GM19328 (cell line): ENCODE data around the gene SLC16A8.
"Not testable (repeated sequence)": the region's sequence is repeated elsewhere in the genome, so short reads cannot be mapped to it uniquely, and the experiment has no call there.

Experiments
- ATAC-seq: cut with Tn5 transposase; IDR thresholded peaks from one replicate; pipeline ENCODE4 v1.9.1; 2021; ENCODE audit warnings: mild to moderate bottlenecking, moderate library complexity; ENCODE audit not compliant: unreplicated experiment

SLC16A8 gene

DNA sequence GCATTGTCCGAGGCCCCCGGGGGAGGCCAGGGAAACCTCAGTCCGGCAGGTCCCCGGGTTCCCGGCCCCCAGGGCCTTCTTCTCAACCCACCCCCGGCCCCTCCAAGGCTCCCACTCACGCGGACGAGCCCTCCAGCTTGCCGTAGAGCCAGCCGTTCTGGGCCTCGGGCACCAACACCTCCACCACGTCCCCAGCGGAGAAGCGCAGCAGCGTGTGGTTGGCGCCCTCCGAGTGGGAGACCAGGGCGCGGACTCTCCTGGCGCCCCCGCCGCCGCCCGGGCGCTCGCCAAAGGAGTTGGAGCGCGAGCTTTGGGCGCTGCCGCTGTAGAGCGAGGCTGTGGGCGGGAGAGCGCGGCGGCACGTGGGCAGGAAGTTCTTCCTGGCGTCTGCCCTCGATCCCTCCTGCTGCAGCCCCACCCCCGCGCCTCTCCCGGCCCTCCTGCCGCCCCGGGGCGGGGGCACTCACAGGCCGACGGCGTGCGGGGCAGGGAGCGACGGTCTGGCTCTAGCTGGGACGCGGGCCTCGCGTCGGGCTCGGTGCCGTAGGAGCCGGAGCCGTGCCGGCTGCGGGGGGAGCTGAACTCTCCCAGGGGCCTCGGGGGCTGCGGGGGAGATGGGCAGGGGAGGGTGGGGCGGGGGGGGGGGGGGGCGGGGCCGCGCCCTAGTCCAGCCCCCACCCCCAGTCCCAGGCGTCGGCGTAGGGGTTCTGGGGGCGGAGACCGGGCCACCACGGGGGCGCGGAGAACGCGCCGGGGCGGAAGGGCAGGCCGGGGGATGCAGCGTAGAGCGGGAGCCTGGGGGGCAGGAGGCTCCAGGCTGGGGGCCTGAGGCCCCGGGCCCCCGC lies 4.9 kb upstream of the SLC16A8 start:
- no peak for ATAC-seq

DNA sequence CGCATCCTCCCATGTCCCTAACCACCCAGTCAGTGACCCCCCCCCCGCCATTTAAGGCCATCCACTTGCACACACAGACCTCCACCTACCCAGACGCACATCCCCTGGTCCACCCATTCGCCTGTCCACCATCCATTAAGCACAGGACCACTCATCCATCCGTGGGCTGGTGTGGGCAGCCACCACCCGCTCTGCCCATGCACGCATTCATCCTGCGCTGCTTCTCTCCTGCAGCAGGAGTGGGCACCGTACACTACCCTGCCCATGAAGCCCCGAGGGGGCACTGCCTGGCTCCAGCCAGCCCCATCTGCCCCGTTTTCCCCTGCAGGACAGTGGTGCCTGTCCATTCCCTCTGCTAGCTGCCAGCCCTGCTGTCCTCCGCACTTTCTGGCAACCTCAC lies 3.9 kb upstream of the SLC16A8 start:
- no peak for ATAC-seq

DNA sequence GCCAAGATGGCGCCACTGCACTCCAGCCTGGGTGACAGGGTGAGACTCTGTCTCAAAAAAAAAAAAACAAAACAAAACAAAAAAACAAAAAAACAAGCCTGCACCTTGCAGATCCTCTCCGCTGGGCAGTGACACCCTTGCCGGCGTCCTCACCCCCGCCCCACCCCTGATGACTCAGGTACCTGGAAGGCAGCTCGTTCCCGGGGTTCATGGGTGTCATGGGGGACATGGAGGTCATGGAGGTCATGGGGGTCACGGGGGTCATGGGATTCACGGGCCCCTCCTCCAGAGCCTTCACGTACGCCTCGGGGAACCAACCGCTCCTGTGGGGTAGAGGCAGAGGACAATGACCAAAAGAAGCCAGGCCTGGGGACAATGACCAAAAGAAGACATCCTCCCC lies 3.0 kb upstream of the SLC16A8 start:
- no peak for ATAC-seq

DNA sequence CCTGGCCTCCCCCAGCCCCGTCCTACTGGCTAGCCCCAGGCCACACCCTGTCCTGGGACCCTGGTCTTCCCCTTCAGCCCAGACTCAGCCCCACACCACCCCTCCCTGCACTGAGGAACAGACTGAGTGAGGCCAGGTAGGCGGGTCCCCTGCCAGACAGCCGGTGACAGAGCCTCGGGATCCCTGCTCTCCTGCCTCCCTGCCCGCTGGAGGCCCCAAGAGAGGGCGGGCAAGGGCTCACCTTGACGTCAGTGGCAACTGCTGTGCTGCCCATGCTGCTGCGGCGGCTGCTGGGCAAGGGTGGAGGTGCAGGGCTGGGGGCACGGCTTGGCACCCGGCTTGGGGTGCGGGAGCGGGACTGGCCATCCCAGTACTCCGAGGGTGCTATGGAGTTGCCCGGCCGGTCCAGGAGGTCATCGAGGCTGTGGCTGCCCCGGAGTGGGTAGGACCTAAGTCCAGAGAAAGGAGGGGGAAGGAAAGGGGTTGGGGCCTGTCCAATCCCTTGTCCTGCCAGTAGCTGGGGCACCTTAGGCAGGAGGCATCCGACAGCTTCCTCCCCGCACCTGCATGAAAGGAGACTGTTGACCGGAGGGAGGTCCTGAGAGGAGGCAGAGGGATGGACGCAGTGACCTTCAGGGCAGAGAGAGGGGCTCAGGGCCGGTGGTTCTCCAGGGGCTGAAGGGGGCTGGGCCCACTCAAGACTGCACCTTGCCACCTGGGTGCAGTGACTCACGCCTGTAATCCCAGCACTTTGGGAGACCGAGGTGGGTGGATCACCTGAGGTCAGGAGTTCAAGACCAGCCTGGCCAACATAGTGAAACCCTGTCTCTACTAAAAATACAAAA lies 2.2 kb upstream of the SLC16A8 start:
- no peak for ATAC-seq

DNA sequence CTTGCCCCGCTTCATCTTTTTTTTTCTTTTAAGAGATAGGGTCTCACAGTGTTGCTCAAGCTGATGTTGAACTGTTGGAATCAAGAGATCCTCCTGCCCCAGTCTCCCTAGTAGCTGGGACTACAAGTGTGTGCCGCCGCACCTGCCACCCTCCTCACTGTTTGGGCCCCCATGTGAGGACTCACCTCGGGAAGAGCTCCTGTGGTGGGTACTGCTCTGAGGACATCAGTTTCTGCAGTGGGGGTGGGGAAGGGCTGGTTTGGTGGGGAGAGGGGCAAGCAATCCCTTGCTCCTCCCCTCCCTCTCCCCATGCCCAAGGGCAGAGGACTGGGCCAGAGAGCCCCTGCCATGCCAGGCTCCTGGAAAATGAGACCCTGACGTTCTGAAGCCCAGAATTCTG lies 1.5 kb upstream of the SLC16A8 start:
- ATAC-seq: no peak

DNA sequence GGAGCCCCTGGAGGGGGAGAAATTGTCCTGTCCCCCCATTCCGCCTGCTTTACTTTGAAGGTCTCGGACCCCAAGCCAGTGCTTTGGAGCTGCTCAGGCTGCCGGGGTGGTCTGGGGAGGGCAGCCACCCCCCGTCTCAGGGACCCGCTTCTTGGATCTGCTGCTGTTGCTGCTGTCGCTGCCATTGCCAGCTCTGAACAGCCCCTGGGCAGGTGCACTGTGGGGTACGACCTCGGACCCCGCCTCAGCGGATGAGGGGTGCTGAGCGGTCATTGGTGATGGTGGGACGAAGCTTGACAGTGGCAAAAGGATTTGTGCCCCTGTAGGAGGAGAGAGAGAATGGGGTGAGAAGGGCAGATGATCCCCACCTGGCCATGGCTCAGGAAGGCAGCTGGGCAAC lies 1.1 kb upstream of the SLC16A8 start:
- no peak for ATAC-seq

DNA sequence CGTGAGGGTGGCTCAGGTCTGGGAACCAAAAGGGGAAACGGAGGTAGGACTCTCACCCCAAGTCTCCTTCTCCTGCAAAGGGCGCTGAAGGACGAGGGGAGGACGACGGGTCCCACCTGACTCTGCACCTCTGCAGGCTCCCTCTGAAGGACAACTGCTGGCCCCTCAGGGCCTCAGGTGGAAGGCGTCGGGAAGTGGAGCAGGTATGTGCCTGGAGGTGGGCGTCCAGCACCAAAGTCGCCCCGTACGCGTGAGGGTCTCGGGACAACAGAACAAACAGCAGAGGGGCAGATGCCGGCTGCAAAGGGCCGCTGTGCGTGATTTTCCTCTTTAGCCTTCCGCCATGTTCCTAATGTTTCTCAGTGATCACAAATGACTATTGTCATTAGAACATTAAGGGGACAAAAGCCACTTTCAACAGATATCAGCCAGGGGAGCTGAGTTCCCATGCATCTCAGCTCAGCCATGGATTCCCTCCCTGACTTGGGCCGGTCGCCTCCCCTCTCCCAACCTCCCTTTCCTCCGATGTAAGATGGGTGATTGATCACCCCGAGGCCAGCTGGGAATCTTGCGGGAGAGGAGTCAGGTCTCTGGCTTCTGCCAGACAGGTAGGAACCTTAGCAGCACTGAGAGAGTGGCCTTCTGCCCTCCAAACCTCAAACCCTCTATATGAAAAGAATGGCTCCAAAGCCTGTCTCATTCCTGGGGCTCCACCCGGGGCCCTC lies 836 bp downstream of the SLC16A8 start:
- ATAC-seq: no peak

DNA sequence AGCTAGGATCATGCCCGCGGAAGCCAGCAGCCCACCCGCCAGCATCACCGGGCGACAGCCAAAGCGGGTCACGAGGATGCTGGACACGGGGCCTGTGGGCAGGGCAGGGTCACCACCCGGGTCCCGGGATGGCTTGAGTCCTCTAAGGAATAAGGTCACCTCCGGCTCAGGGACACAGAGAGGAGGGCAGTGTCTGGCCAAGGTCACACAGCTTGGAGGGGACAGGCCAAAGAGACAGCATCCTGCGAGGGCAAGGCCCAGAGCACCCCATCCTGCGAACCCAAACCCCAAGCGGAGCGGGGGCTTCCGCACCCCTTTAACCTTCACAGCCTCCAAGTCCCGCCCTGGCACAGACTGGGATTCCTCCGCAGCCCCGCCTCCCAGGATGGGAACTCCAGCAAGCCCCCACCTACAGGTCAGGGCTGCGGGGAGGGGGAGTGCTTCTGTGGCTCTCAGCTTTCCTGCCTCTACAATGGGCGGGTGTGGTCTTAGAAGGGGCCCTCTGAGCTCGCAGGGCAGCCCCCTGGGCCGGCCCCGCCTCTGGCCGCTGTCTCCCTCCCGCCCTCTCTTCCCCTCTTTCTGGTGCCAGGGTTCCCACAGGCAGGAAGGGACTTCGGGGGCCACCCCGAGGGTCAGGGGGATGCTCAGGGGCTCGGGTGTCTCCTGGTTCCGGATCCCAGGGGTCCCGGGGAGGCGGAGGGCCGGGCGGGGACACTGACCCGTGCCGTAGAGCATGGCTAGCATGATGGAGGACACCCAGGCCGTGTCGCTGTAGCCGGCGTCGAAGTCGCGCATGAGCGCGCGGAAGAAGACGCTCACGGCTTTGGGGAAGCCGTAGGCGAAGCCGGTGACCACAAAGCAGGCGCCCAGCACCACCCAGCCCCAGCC lies 1.8 kb downstream of the SLC16A8 start:
- no peak for ATAC-seq

DNA sequence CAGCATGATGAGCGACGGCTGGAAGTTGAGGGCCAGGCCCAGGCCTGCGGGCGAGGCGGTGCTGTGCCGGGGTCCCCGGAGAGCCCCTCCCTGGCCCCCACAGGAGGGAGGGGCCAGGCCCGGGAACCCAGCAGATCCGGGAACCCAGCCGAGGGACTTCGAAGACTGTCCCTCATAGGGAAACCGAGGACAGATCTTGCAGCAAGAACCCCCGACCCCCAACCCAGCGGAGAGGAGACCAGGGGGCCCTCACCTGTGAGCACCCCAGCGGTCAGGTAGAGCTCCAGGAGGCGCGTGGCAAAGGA lies 2.4 kb downstream of the SLC16A8 start:
- no peak for ATAC-seq

DNA sequence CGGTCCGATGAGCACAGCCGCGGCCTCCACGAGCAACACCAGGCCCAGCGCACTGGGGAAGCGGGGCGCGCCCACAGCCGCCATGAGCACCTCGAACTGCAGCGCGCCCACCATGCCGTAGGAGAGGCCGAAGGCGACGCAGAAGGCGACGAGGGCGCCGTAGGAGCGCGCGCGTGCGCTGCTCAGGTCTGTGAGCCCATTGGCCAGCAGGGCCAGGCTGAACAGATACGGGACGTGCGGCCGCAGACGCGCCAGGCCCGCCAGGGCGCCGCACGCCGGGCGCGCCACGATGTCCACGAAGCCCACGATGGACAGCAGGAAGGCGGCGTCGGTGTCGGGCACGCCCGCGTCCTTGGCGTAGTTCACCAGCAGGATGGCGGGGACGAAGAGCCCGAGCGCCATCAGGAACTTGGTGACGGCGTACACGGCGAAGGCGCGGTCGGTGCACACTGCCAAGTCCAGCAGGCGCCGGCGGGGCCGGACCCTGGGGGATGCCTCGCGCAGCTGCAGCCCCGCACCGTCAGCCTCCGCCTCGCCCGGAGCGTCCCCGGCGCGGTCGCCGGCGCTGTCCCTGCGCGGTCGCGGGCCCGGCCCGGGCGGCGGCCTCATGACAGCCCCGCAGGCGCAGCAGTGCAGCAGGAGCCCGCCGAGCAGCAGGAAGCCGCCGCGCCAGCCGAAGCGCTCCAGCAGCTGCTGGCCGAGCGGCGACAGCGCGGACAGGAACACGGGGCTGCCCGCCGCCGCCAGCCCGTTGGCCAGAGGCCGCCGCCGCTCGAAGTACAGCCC lies 2.9 kb downstream of the SLC16A8 start:
- ATAC-seq: no peak

DNA sequence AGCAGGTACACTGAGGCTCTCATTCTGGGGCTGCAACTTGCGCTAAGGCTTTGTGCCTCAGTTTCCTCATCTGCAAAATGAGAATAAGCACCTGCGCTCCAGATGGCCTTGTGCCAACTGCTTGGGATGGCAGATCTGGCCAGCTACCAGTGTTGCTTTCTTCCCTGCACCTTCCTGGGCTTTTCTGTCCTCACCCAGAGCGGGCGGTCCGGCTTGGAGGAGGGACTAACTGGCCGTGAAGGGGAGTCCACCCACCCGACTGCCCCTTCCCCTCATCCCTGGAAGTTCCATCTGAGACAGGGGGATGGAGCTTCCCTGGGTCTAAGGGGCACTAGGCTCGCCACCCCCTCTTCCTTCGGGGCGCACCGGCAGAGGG lies 3.5 kb downstream of the SLC16A8 start:
- no peak for ATAC-seq

DNA sequence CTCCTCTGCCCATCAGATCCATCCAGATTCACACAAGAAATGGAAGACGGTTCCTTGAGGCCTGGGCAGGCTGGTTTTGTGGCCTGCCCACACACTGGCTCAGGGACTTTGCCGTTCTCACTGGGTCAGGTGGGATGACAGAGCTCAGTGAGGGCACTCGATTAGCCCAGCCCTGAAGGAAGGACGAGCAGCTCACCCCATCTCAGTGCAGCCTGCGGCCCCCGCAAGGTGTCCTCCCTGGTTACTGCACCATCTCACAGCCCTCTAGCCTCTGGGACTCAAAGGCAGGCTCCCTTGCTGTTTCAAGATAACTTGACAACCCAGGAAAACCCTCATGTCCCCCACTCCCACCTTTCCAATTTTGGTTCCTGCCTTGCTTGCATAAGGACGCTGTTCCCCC lies 4.2 kb downstream of the SLC16A8 start:
- ATAC-seq: no peak

DNA sequence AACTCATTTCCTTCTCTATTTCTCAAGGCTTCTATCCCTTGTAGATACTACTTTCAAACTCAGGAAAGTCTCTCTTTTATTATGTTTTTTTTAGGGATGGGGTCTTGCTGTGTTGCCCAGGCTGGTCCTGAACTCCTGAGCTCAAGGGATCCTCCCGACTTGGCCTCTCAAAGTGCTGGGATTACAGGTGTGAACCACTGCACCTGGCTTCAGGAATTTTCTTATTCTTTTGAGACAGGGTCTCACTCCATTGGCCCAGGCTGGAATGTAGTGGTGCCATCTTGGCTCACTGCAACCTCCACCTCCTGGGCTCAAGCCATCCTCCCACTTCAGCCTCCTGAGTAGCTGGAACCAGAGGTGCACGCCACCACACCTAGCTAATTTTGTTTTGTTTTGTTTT lies 4.8 kb downstream of the SLC16A8 start:
- not testable (repeated sequence) for ATAC-seq

DNA sequence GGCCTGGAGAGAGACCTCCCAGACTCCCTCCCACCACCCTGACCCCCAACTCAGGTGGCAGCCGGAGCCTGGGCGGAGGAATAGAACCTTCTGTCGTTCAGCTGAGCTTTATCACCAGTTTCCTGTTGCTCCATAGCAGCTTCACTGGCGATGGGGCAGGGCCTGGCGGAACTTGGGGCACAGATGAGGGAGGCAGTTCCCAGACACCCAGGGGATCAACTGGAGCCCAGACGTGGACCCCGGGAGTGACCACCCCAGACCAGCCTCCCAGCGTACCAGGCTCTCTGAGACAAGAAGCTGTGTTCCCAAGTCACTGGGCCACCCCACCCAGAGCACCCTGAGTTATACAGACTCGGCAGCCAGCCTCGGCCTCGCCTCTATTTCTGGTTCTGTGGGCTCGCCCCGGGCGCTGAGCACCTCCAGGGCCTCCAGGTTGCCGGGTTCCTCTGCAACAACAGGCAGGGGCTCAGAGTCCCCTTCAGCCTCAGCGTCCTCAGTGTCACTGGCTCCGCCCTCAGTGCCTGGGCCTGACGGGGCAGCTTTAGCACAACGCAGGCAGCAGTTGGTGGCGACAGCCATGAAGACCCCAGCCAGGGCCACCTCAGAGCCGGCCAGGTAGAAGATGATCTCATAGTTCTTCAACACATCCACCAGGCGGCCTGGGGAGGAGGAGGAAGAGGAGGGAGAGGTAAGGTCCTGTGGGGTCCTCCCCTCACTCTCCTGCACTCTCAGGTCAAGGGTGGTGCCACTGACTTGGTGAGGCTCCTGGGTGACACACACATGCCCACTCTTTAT lies 5.7 kb downstream of the SLC16A8 start:
- no peak for ATAC-seq

DNA sequence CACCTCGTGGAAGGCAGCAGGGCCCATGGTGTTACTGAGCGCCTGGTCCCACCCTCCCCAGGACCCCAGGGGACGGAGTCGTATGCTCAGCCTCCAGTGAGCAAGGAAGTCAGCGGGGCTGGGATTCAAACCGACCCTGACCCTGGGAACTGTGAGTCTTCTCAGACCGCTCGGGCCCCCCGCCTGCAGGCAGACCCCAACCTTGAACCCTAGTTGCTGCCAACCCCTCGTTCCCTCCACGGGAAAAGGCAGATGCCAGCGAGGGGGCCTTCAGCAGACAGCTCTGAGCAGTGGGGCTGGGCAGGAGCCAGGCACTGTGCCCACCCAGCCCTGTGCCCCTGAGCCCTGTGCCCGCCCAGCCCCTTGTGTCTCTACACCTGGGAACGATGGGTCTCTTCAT lies 6.4 kb downstream of the SLC16A8 start:
- ATAC-seq: no peak

DNA sequence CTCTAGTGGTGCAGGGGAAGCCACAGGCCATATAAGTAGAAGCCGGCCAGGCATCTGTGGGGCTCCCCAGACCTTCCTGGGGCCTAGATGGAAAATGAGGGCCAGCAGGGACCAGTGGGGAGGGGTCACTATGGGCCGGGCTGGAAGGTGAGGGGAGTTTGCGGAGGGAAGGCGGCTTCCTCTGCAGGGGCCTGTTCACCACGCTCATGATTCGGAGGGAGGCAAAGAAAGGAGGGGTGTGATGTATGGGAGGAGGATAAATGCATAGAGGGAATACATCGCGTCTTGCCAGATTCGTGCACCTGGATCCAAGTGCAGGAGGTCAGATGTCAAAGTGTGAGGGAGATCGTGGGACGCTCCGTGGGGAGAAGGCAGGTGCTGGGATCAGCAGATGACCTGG lies 6.9 kb downstream of the SLC16A8 start:
- no peak for ATAC-seq

DNA sequence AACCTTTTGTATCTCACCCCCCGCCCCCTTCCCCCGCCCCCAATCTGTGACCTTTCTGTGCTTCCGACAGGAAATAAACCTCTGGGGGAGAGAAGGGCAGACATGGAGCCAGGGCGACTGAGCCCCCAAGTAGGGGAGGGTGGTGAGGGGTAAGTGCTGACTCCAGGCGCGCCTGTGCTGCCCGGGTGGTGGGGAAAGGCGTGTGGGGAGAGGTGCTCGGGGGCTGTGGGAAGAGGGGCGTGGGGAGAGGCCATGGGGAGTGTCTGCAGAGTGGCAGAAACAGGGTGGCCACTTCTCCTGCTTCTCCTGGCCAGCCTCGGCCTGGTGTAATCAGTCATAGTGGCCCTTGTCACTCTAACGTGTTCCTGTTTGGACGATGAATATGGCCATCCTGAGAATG lies 8.0 kb downstream of the SLC16A8 start:
- no peak for ATAC-seq

DNA sequence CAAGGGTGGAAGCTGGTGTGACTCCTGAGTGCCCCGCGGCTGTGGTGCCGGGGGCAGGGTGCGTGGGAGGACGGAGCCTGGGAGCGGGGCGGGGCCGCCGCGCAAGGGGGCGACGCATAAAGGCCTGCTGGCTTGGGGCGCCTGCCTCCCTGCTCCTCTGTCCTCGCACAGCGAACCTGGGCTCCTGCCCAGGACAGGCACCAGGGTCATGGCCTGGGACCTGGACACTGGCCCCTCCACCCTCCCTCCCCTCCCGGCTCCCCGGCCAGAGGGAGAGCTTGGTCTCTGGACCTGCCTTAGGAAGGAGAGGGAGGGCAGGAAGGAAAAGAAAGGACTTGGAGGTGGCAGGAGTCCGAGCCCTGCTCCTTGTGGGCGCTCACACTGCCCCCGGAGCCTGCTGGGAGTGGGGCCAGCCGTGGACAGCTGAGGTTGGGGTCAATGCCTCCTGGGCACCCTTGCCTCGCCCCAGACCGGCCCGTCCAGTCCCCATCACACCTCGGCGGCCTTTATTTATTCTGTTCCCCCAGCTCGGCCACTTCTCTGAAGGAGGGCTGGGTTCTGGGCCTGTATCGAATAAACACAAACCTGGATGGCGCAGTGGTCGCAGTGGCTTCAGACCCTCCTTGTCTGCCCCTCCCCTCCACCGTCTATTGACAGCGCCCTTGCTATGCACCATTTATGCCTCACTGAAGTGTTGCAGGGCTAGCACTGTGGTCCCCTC lies 8.7 kb downstream of the SLC16A8 start:
- ATAC-seq: no peak
